HG03196 (cell line): Measurements from ENCODE around the gene ERMARD.

Experiments used
- ATAC-seq: cut with Tn5 transposase; IDR thresholded peaks from one replicate; pipeline ENCODE4 v1.9.1; 2021; ENCODE audit not compliant: unreplicated experiment

Gene ERMARD

DNA sequence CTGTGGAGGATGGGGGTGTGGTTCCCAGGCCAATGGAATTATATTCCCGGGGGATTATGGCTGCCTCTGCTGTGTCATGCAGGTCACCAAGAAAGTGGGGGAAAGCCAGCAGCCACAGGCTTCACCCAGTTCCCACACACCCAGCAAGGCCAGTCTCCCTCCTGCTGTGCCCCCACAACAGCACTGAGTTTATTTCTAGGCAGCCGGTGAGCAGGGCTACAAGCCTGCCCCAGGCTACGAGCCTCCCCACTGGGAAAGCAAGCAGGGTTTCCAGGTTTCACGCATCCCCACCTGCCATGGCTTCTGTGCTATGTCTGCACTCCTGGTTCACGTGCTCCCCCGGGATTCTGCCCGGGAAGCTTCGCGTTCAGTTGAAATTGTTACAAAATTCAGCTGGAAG, 72.6 kb downstream of the ERMARD start:
- no peak for ATAC-seq

DNA sequence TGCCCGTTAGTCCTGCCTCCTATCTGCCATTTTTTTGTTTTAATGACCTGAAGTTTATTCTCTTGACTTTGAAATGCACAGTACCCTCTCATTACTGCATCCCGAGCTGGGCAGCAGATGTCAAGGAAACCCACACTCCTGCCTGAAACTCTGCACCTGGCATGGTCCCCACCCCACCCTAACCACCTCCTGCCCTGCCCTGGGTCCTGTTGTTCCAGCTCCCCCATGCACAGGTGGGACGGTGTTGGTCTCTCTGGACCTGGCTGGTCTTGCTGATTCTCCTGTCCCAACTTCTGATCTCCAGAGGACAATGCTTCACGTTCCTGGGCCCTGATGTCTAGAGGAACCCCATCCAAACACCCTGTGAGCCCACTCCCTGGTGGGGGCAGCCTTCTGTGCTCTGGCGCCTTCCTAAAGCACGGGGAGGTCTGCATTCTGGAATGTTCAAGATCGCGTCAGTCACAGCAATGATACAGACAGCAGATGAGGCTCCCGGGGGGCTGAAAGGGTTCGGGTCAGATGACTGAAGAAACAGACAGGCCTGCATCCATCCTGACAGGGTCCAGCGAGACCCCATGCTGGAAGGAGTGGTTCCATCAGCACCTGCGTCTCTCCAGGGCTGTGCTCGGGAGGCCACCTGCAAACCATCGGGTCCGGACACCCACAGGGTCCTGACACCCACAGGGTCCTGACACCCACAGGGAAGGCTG, 73.6 kb downstream of the ERMARD start:
- ATAC-seq, result no peak

DNA sequence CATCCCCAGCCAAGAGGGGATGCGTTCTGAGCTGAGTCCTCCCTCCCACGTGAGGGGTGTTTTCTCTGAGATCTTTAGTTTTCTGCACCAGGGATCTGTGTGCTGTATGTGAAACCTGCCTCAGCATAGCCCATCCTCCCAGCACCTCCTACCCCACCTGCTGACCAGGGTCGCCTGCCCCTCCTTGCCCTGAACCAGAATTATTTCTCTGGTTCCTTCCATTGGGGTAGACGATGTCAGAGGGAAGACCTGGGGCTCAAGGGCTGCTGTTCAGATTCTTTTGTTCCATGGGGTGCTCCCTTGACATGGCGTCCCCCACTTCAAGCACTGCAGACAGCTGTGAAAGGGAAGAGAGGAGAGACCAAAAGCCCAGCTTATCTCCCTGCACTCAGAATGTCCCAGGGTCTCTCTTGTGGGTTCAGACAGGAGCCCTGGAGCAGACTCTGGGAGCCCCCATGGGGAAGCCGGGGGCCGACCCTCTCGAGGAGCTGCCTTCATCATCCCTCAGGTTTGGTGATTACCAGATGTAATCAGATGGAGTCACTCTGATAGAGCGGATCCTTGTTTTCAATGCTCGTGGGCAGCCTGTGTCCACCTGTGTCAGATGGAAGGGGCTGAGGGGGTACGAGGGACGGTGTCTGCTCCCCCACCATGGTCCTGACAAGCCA, 74.3 kb downstream of the ERMARD start:
- no peak for ATAC-seq

DNA sequence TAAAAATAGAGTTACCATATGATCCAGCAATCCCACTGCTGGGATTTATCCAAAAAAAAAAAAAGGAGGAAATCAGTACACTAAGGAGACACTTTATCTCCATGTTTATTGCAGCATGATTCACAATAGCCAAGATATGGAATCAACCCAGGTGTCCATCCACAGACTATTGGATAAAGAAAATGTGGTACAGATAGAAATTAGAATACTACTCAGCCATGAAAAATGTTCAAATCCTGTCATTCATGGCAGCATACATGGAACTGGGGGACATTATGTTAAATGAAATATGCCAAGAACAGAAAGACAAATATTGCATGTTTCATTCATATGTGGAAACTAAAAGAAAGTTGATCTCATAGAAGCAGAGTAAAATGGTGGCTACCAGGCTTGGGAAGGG, 75.3 kb downstream of the ERMARD start:
- ATAC-seq, result no peak

DNA sequence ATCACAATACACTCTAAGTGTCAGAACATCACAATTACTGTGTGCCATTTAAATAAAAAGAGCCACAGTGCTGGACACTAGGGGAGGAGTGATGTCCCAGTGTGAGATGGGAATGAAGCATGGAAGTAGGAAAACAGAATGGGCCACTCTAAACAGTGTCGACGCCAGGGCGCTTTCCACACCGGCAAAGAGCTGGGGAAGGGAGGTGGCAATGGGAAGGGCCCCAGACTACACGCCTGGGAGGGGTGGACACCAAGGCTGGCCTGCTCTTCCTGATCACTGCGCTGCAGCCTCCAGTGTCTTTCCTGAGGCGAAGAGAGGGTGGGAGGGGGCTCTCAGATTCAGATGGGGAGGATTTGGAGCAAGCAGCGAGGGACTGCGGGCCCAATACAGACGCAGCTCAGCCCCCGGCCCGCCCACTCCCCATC, 75.9 kb downstream of the ERMARD start:
- ATAC-seq, result no peak

DNA sequence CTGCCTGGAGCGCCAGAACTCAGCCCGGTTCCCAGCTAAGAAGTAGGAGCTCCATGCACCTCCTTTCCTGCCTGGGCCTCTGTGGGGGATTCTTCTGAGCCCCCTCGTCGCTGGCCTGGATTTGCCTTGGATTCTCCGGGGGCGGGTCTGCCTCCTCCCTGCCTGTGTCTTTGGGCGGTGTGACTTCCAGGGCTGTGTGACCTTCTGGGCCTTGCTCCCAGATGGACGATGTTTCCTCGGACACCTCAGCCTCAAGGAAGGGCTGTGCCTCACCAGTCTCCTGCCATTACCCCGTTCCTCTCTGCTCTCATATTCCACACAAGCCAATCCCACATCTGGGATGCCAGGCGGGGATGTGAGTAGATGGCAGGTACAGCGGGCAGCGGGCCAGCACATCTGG, 76.8 kb downstream of the ERMARD start:
- no peak for ATAC-seq

DNA sequence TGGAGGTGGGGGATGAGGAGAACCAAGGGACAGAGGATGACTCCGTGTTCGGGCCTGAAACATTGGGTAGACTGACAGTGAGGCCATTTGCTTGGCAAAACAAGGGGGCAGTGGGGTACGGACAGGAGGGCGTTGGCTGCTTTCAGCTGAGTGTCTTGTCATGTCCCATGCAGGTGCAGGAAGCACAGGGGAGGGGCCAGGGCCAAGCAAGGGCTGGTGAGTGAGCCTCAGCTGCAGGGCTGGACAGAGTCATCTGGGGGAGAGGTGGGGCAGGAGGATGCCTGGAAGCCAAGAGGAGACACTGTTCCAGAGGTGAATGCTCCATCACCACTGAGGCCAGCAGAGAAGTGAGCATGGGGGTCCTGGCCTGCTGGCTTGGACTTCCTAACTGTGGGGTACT, 78.4 kb downstream of the ERMARD start:
- ATAC-seq, result no peak

DNA sequence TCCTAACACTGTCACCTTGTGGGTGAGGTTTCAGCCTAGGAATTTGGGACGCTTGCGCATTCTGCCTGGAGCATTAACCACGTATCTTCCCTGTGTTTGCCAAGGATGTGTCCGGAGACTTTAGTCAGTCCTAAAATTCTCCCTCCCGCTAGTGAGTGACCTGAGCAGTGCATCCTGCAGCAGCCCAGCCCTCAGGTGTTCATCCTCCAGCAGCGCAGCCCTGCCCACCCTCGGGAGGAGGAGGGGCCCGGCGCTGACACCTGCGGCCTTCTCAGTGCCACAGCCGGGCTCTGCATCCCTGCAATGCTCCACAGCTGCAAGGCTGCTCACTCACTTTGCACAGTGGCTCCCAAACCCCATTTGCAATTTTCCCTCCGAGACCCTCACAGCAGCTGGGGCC, 79.5 kb downstream of the ERMARD start:
- ATAC-seq, result no peak
